B cell (primary cell): ENCODE data around the gene SLC9A6. TPM values are rescaled to one million over a fixed set of nuclear protein-coding genes. Genes with fewer than 3 reads are reported as not detected.

Source experiments
- ATAC-seq: fragments of 200-7000 bp; cut with Tn5 transposase; one replicate; pipeline ENCODE4 v1.10.0; 2021; ENCODE audit warnings: low read depth, mild to moderate bottlenecking, moderate number of reproducible peaks, moderate library complexity
- CTCF ChIA-PET: fragments of 350-600 bp; sonication (Branson Sonifier 250); formaldehyde crosslinking; loops from one replicate; lab custom pipeline; 2021; ENCODE audit warnings: antibody characterized with exemption, inconsistent platforms; lab: Charles Lee
- POLR2A ChIA-PET: fragments of 350-600 bp; sonication (Branson Sonifier 250); formaldehyde crosslinking; loops from one replicate; lab custom pipeline; 2021; ENCODE audit warnings: antibody characterized with exemption; lab: Charles Lee
- DNase-seq: peaks from one replicate; pipeline ENCODE4 v3.0.0; 2013
- H2AFZ ChIP-seq: 2 replicates; pipeline ENCODE4 v1.6.1; 2012; ENCODE audit warnings: mild to moderate bottlenecking, low read depth, low read length; ENCODE audit not compliant: insufficient read depth, poor library complexity, severe bottlenecking
- H3K27ac ChIP-seq, 2 donors: 1 replicate in 1 of 2; 2 replicates in 1 of 2; pipeline ENCODE4 v1.5.1; 2012 to 2013; ENCODE audit warnings: low read length in 2 of 2, mild to moderate bottlenecking in 2 of 2, moderate library complexity in 1 of 2
- H3K27me3 ChIP-seq, 4 experiments: fragments of 200-600 bp in 1 of 4; sonication (generic) in 1 of 4; replicated peaks in 1 of 4; 1 replicate in 2 of 4; 2 replicates in 2 of 4; pipeline versions ENCODE4 v1.6.1 to v1.7.0; 2013 to 2016; ENCODE audit warnings: low read length in 3 of 4, mild to moderate bottlenecking in 2 of 4, mixed read lengths in 1 of 4, moderate library complexity in 1 of 4; ENCODE audit not compliant: insufficient read depth in 4 of 4, control insufficient read depth in 3 of 4; ENCODE audit errors: control extremely low read depth in 1 of 4
- H3K36me3 ChIP-seq, 2 experiments: replicated peaks in 1 of 2; 1 replicate in 1 of 2; 2 replicates in 1 of 2; pipeline versions ENCODE4 v1.6.1 to v1.7.1; 2013; ENCODE audit warnings: low read length in 1 of 2; ENCODE audit not compliant: insufficient read depth in 2 of 2, control insufficient read depth in 1 of 2; ENCODE audit errors: control extremely low read depth in 1 of 2, extremely low read depth in 1 of 2
- H3K4me1 ChIP-seq, 2 donors: fragments of 200-600 bp in 1 of 2; sonication (generic) in 1 of 2; 1 replicate in 1 of 2; 2 replicates in 1 of 2; pipeline versions ENCODE4 v1.5.1 to v1.6.1; 2013 to 2017; ENCODE audit warnings: low read length in 2 of 2; ENCODE audit not compliant: control insufficient read depth in 2 of 2, insufficient read depth in 2 of 2
- H3K4me2 ChIP-seq: replicated peaks from 2 replicates; pipeline ENCODE3; 2012; ENCODE audit warnings: mild to moderate bottlenecking, low read depth, low read length; ENCODE audit not compliant: poor library complexity, severe bottlenecking
- H3K4me3 ChIP-seq, 5 experiments: fragments of 200-600 bp in 1 of 5; sonication (generic) in 1 of 5; 1 replicate in 3 of 5; 2 replicates in 2 of 5; pipeline versions ENCODE4 v1.5.1 to v1.7.0; 2011 to 2016; ENCODE audit warnings: low read length in 4 of 5, mild to moderate bottlenecking in 4 of 5, low read depth in 2 of 5, control low read depth in 1 of 5, moderate library complexity in 1 of 5; ENCODE audit not compliant: insufficient read depth in 1 of 5; ENCODE audit errors: control extremely low read depth in 1 of 5, extremely low read depth in 1 of 5
- H3K79me2 ChIP-seq: fragments of 200-600 bp; sonication (generic); one replicate; pipeline ENCODE4 v1.6.0; 2016; ENCODE audit warnings: low read length; ENCODE audit not compliant: control insufficient read depth, insufficient read depth
- H3K9ac ChIP-seq: fragments of 200-600 bp; sonication (generic); 2 replicates; pipeline ENCODE4 v1.6.1; 2017; ENCODE audit warnings: mild to moderate bottlenecking, low read length, moderate library complexity
- H3K9me3 ChIP-seq, 3 donors: one replicate each; pipeline versions ENCODE4 v1.6.1 to v1.7.1; 2013; ENCODE audit warnings: low read length in 2 of 3; ENCODE audit not compliant: control insufficient read depth in 2 of 3, insufficient read depth in 1 of 3; ENCODE audit errors: control extremely low read depth in 1 of 3
- H4K20me1 ChIP-seq: 2 replicates; pipeline ENCODE4 v1.6.0; 2012; ENCODE audit warnings: mild to moderate bottlenecking, low read length; ENCODE audit not compliant: insufficient read depth, control insufficient read depth, poor library complexity, severe bottlenecking
- H3K27ac Mint-ChIP-seq: one replicate; pipeline ENCODE4 v1.8.0; 2021; ENCODE audit warnings: mixed read lengths
- H3K27me3 Mint-ChIP-seq: one replicate; pipeline ENCODE4 v1.8.0; 2021; ENCODE audit warnings: mixed read lengths
- H3K4me1 Mint-ChIP-seq: one replicate; pipeline ENCODE4 v1.8.0; 2021; ENCODE audit warnings: mixed read lengths
- H3K4me3 Mint-ChIP-seq: one replicate; pipeline ENCODE4 v1.8.0; 2021; ENCODE audit warnings: mixed read lengths
- H3K9me3 Mint-ChIP-seq: one replicate; pipeline ENCODE4 v1.8.0; 2022; ENCODE audit warnings: mixed read lengths; ENCODE audit not compliant: insufficient read depth
- CTCF ChIP-seq: fragments of 200-600 bp; IDR thresholded peaks from one replicate; pipeline ENCODE4 v1.8.0; 2022; ENCODE audit warnings: antibody characterized with exemption, mild to moderate bottlenecking
- EZH2 ChIP-seq: IDR thresholded peaks from 2 replicates; pipeline ENCODE4 v1.6.1; 2012; ENCODE audit warnings: borderline replicate concordance, low read depth, mild to moderate bottlenecking, moderate library complexity, low read length; ENCODE audit not compliant: insufficient read depth, poor library complexity, severe bottlenecking
- WGBS: methylation state at CpG from one replicate; pipeline ENCODE4 v1.1.5; 2013; ENCODE audit warnings: missing lambda C conversion rate; ENCODE audit not compliant: insufficient coverage; 5-methylcytosine and 5-hydroxymethylcytosine counted together
- intact Hi-C: fragments of 100-400 bp; cut with micrococcal nuclease; formaldehyde crosslinking; loops from one replicate; pipeline ENCODE4 v1.10.0; 2022
- polyA plus RNA-seq: library from polyadenylated mRNA; depleted of rRNA; stranded (reverse); fragments of >200 nt; gene quantifications from 2 replicates; pipeline ENCODE4 v1.2.3, GENCODE V29; 2012
- total RNA-seq, 2 donors: library from RNA; stranded (reverse); fragments of 120-200 nt in 1 of 2; gene quantifications; 1 replicate in 1 of 2; 2 replicates in 1 of 2; pipeline versions ENCODE4 v1.2.3 to v1.2.4, GENCODE V29; 2013 to 2022

The SLC9A6 gene
- total and polyA plus RNA-seq, 2 donors (not counting 1 experiment from before 2014, with no cell fraction given): 3.1 to 14.5 TPM

- Histone ChIP-seq H3K27me3 (no peaks in the 10 kb centered on the region), H3K36me3 (no peaks in the 10 kb centered on the region), H3K9me3 (no peaks in the 10 kb centered on the region), H2AFZ (no peak overlapping the region), H3K4me2 (no peak overlapping the region), H3K4me3 (no peak overlapping the region), H3K79me2 (no peaks in the 10 kb centered on the region), H3K27ac (no peak overlapping the region), H3K9ac (no peak overlapping the region), H4K20me1 (no peaks in the 10 kb centered on the region), H3K4me1 (no peaks in the 10 kb centered on the region)
- WGBS: 40% methylated on average over 1 of the region's 7 CpGs
- no peak for DNase-seq
- TF ChIP-seq CTCF (no peak), EZH2 (no peak)
- H3K27me3 Mint-ChIP-seq: peaks cover 17% of the 10 kb centered on the region
- no peak overlapping the region for H3K4me3 Mint-ChIP-seq
- CTCF ChIA-PET: no interaction called here
- ATAC-seq: no peak
- H3K27ac Mint-ChIP-seq: no peak overlapping the region
- intact Hi-C loops: no loop called here
- H3K9me3 Mint-ChIP-seq: no peaks in the 10 kb centered on the region
- POLR2A ChIA-PET: no interaction called here
- H3K4me1 Mint-ChIP-seq: no peaks in the 10 kb centered on the region
Measured at GRCh38 chrX:136065044-136065671, 79.9 kb downstream of the SLC9A6 start.

- Histone ChIP-seq H3K4me1 (peaks cover 0 to 6% of the 10 kb centered on the region in 2 donors), H3K4me3 (no peak overlapping the region), H3K36me3 (no peaks in the 10 kb centered on the region), H3K9me3 (no peaks in the 10 kb centered on the region), H3K4me2 (no peak overlapping the region), H3K79me2 (no peaks in the 10 kb centered on the region), H3K27me3 (no peaks in the 10 kb centered on the region), H2AFZ (no peak overlapping the region), H4K20me1 (no peaks in the 10 kb centered on the region), H3K27ac (no peak overlapping the region), H3K9ac (no peak overlapping the region)
- H3K9me3 Mint-ChIP-seq: no peaks in the 10 kb centered on the region
- peaks cover 17% of the 10 kb centered on the region for H3K27me3 Mint-ChIP-seq
- H3K4me1 Mint-ChIP-seq: peaks cover 10% of the 10 kb centered on the region
- DNase-seq: no peak
- no peak overlapping the region for H3K4me3 Mint-ChIP-seq
- TF ChIP-seq EZH2 (no peak), CTCF (no peak)
- WGBS: 100% methylated on average over 3 of the region's 5 CpGs
- no peak overlapping the region for H3K27ac Mint-ChIP-seq
- intact Hi-C loops: no loop called here
- no peak for ATAC-seq
- CTCF ChIA-PET: interaction anchor here (1.0 kb wide), 1 partner anchor 11 kb away, joined by 6 read pairs; no protein-coding TSS in a partner anchor
- POLR2A ChIA-PET: no interaction called here
Measured at GRCh38 chrX:136067097-136067496, 81.9 kb downstream of the SLC9A6 start.
